Inferior parietal cortex (tissue), 1 donor: ENCODE data around the gene SEZ6.

ENCODE experiments used
- DNase-seq: peaks from one replicate; pipeline ENCODE4 v3.0.0-alpha.2; 2016; ENCODE audit errors: extremely low spot score

Gene SEZ6

GRCh38 chr17:29038085-29038795 lies 32.4 kb upstream of the SEZ6 start:
- DNase-seq, result no peak

DNA sequence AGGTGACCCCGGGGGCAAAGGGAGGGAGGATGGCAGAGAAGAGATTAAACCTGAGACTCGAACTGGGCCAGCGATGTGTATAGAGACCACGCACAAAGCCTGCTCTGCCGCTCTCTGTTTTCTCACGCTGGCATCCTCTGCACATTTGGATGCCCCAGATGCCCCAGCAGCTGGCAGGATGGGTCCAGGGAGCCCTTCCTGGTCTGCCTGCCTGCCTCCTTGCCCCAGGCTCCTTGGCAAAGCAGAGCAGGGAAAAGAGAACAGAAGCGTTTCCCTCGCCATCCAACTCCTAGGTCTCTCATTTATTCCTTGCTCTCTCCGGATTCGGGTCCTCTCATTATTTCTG lies 31.9 kb upstream of the SEZ6 start:
- DNase-seq, result no peak

DNA sequence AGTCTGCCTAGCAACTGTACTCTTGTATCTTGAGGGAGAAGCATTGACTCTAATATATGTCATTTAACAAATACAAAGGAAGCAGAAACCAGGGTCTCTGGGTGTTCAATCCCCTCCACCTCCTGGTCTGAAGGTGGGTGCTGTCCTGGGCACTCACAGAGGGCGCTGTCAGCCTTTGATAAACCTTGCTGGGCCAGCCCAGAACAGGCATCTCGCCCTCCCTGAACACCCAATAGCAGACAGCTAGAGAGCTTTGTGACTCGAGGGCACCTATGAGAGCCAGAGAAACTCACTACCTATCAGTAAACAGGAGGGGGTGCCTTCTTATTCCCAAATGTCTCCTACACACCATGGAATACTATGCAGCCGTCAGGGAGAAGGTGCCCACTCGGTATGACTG lies 30.8 kb upstream of the SEZ6 start:
- no peak for DNase-seq

- no peak for DNase-seq
These were observed 28.7 kb upstream of the SEZ6 start for GRCh38 chr17:29034510-29034909.

- DNase-seq, result no peak
These were observed 27.0 kb upstream of the SEZ6 start for GRCh38 chr17:29032857-29033197.

DNA sequence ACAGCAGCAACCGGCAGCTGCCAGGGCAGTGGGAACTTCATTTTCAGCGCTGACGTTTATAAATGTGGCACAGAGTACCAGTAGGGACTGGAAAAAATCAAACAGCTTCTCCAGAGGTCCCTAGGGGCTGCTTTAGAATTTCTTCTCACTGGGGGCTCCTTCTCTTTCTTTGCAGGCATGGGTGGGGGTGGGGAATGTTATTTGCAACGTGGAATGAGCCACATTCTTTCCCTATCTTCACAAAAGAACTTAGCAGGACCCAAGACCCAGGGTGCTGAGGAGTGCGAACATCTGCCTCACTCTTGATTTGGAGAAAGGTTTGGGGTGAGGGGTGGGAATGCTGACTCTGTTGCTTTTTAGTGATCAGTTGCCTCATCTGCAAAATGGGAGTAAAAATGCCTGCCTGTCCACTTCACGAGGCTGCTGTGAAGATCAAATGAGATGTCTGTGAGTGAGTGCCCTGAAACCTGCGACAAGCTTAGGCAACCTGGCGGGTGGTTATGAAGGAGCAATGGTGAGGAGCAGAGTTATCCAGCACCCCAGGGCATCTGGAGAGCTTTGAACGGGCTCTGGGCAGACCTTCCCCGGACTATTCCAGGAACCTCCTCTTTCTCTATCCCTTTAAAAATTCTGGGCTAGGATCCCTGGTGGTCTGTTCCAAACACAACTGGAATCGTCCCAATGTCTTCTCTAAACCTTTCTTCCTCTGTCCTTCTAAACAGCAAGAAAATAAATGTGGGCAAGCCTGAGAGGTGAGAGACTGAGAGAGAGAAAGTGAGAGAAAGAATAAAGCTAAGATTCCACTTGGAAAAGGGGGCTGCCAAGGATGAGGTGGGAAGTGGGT lies 26.4 kb upstream of the SEZ6 start:
- DNase-seq, result no peak

GRCh38 chr17:29031488-29031887 lies 25.7 kb upstream of the SEZ6 start:
- no peak for DNase-seq

DNA sequence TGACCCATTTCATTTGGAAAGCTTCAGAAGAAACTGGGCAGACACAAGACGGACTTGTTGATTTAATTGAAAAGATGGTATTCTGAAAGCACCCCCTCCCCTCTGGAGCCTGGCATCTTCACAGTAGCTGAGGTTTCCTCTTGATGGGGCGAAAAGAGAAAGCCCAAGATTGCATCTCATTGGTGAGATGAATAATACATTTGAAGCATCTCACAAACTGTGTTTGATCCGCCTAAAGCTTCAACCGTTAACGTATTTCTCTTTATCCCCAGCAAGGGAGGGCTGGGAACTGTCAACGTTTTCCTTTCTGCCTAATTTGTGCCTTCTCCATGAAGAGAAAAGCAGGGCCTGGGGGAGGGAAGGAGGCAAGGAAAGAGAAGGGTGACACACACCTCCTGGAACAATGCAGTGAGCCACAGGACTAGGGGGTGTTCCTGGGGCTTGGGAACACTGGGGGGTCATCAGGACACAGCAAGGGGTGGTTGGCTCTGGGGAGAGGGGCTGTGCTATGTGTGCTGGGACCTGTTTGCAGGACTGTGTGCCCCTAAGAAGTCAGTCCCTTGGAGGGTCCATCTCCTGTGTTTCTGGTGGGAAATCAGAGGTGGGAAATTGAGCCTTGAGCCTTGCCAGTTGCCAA lies 18.6 kb upstream of the SEZ6 start:
- no peak for DNase-seq

DNA sequence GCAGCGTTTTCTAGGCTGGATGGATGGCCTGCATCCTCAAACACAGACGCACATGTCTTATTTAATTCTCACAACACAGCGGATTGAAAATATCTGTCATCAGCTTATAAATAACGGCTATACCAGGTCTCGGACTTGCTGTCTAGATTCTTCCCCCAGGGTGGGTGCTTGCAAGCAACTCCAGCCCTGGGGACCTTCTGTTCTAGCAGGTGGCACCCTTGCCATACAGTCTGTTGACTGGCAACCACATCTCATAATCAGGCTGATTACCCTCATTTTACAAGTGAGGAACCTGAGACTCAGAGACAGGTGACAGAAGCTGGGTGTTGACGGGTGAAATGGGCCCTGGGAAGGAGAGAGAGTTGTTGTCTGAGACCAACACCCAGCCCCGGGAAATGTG lies 16.2 kb upstream of the SEZ6 start:
- DNase-seq, result no peak

DNA sequence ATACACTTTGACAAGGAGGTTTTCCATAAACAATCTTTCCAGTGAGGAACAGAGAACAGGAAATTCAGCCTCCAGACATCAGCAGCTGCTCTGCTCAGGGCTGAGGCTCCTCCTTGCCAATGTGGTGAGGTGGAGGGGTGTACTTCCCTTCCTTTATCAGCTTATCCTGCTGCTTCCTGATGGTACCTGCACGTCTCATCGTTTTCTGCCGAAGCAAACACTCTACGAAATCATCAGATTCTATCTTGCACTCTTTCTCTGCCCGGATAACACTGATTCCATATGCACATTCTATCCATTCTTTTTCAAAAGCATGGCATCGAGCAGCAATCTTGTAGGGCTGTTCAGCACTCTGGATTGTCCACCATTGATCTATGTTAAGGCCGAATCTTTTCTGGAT lies 15.4 kb upstream of the SEZ6 start:
- no peak for DNase-seq

DNA sequence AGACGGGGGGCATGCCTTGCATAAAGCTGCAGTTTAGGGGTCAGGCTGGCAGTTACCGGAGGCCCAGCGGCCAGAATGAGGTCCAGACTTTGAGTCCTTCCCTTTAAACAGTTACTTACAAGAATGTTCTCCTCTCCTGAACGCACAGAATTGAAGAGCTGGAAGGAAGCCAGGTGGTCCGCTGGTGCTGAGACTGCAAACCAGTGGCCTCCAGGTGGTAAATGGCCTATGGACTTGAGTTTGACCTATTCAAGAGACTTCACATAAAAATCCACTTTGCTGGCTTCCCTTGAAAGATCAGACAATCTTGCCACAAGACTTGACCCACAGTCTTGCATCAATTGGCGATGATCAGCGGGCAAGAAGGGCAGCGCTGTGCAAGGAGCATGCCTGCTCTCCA lies 14.7 kb upstream of the SEZ6 start:
- no peak for DNase-seq

DNA sequence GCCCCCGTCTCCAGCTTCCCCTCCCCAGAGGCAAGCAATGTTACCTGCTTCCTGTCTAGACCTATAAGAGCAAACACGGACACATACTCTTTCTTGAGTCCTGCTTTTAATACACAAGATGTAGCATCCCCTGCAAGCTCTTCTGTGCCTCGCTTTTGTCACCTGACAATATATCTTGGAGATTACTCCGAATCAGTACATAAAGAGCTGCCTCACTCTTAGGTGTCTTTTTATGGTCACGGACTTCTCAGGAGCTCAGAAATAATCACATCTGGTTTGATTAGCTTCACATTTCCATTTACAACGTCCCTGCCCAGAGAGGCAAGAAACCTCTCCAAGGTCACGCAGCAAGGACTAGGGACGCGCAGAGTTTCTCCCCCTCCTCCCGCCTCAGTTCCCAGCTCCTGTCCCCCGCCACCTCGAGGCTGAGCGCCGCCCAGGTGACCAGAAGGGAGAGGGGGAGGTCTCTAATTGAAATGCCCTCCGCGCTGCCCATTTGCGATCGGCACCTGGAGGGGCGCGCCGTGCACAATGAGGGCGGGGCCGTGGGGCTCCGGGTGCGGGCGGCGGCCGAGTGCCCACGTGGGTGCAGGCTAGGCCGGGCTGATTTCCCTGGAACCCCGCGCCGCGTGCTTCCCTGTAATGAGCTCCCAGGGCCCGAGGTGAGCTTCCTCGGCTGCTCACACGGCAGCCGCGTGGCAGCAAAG lies 13.8 kb upstream of the SEZ6 start:
- DNase-seq, result no peak

GRCh38 chr17:29018788-29019474 lies 13.1 kb upstream of the SEZ6 start:
- no peak for DNase-seq

- DNase-seq, result no peak
These were observed 10.7 kb upstream of the SEZ6 start for GRCh38 chr17:29016345-29017210.

GRCh38 chr17:29014716-29015115 lies 8.9 kb upstream of the SEZ6 start:
- DNase-seq, result no peak

- no peak for DNase-seq
These were observed 6.7 kb upstream of the SEZ6 start for GRCh38 chr17:29012535-29012934.

GRCh38 chr17:29010586-29010985 lies 4.8 kb upstream of the SEZ6 start:
- no peak for DNase-seq

- DNase-seq, result no peak
These were observed 4.3 kb upstream of the SEZ6 start for GRCh38 chr17:29010129-29010528.

DNA sequence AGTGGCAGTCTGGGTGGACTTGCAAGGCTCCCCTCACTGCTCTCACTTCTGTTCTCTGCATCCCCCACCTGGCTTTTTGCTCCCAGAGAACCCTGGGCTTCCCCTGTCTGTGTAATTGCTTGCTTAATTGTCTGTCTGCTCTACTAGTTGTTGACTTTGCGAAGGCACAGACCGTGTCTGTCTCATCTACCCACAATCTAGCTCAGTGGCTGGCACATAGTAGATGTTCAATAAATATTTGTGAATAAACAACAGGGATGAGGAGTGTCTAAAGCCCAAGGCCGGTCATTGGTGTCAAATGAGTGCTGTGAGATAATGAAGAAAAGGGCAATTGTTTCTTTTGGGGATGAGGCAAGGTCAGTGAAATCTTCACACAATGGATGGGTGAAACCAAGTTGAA lies 2.8 kb upstream of the SEZ6 start:
- DNase-seq, result no peak

- no peak for DNase-seq
These were observed 2.1 kb upstream of the SEZ6 start for GRCh38 chr17:29007860-29008455.

- no peak for DNase-seq
These were observed 1.6 kb upstream of the SEZ6 start for GRCh38 chr17:29007456-29007855.
